SK-N-SH (cell line): ENCODE results near the gene CEP126. TPM values are rescaled to one million over a fixed set of nuclear protein-coding genes. Genes with fewer than 3 reads are reported as not detected.

Experiments
- CTCF ChIA-PET: fragments of 300-600, 350-600 bp; formaldehyde crosslinking; extraction: SDS; loops from one replicate; lab custom pipeline; 2021; lab: Yijun Ruan, JAX
- POLR2A ChIA-PET: fragments of 350-600 bp; sonication (Branson Sonifier 250); formaldehyde crosslinking; extraction: SDS; loops from one replicate; lab custom pipeline; 2020; ENCODE audit warnings: antibody characterized with exemption, inconsistent platforms; lab: Yijun Ruan, JAX
- DNase-seq: peaks from one replicate; pipeline ENCODE4 v3.0.0; 2012
- H2AFZ ChIP-seq: fragments of 200-600 bp; sonication (generic); 2 replicates; pipeline ENCODE4 v1.8.1; 2016; ENCODE audit warnings: antibody characterized with exemption, mild to moderate bottlenecking, low read depth
- H3F3A ChIP-seq: fragments of 200-600 bp; sonication (generic); replicated peaks from 2 replicates; pipeline ENCODE3; 2016; ENCODE audit warnings: antibody characterized with exemption, mild to moderate bottlenecking; ENCODE audit not compliant: insufficient read depth
- H3K27ac ChIP-seq, 2 experiments: fragments of 200-500 bp in 1 of 2; fragments of 200-600 bp in 1 of 2; sonication (Bioruptor generic) in 1 of 2; sonication (generic), shearing (Covaris generic) in 1 of 2; 2 replicates each; pipeline versions ENCODE4 v1.5.1 to v1.6.1; 2014 to 2016; ENCODE audit warnings: low read depth in 2 of 2, inconsistent platforms in 1 of 2, low read length in 1 of 2, mild to moderate bottlenecking in 1 of 2, mixed read lengths in 1 of 2
- H3K27me3 ChIP-seq: fragments of 200-600 bp; sonication (generic), shearing (Covaris generic); 2 replicates; pipeline ENCODE4 v1.6.1; 2016; ENCODE audit warnings: mixed run types; ENCODE audit not compliant: insufficient read depth
- H3K36me3 ChIP-seq, 2 experiments: fragments of 200-500 bp in 1 of 2; fragments of 200-600 bp in 1 of 2; sonication (Bioruptor generic) in 1 of 2; sonication (generic) in 1 of 2; replicated peaks in 1 of 2; 2 replicates each; pipeline versions ENCODE3 to v1.5.1; 2014 to 2016; ENCODE audit warnings: low read length in 1 of 2, mild to moderate bottlenecking in 1 of 2; ENCODE audit not compliant: insufficient read depth in 2 of 2, control insufficient read depth in 1 of 2
- H3K4me1 ChIP-seq, 2 experiments: fragments of 200-500 bp in 1 of 2; fragments of 200-600 bp in 1 of 2; sonication (Bioruptor generic) in 1 of 2; sonication (generic), shearing (Covaris generic) in 1 of 2; 2 replicates each; pipeline versions ENCODE4 v1.5.1 to v1.6.1; 2014 to 2016; ENCODE audit warnings: low read depth in 1 of 2, low read length in 1 of 2, mixed run types in 1 of 2; ENCODE audit not compliant: insufficient read depth in 2 of 2, control insufficient read depth in 1 of 2
- H3K4me2 ChIP-seq: fragments of 200-600 bp; sonication (generic), shearing (Covaris generic); 2 replicates; pipeline ENCODE4 v1.6.1; 2017; ENCODE audit warnings: mixed run types
- H3K4me3 ChIP-seq, 2 experiments: fragments of 200-500 bp in 1 of 2; fragments of 200-600 bp in 1 of 2; sonication (Bioruptor generic) in 1 of 2; sonication (generic), shearing (Covaris generic) in 1 of 2; 2 replicates each; pipeline versions ENCODE4 v1.5.1 to v1.8.1; 2014 to 2016; ENCODE audit warnings: low read depth in 2 of 2, inconsistent platforms in 1 of 2, low read length in 1 of 2, mild to moderate bottlenecking in 1 of 2, mixed read lengths in 1 of 2, moderate library complexity in 1 of 2
- H3K79me2 ChIP-seq: fragments of 200-600 bp; sonication (generic); 2 replicates; pipeline ENCODE4 v1.8.1; 2017; ENCODE audit warnings: mild to moderate bottlenecking; ENCODE audit not compliant: insufficient read depth
- H3K9ac ChIP-seq: fragments of 200-600 bp; sonication (generic); 2 replicates; pipeline ENCODE4 v1.6.1; 2017; ENCODE audit warnings: mixed run types
- H3K9me2 ChIP-seq: fragments of 200-600 bp; sonication (generic); 2 replicates; pipeline ENCODE4 v1.6.1; 2017; ENCODE audit warnings: mixed run types
- H3K9me3 ChIP-seq: fragments of 200-600 bp; sonication (generic); 2 replicates; pipeline ENCODE4 v1.6.1; 2017; ENCODE audit warnings: mixed run types, mild to moderate bottlenecking, moderate library complexity
- H4K20me1 ChIP-seq: fragments of 200-600 bp; sonication (generic); 2 replicates; pipeline ENCODE4 v1.6.1; 2017; ENCODE audit warnings: mild to moderate bottlenecking, mixed run types; ENCODE audit not compliant: insufficient read depth
- ELF1 ChIP-seq: IDR thresholded peaks from 2 replicates; pipeline ENCODE4 v1.4.0; 2012
- FOSL2 ChIP-seq: IDR thresholded peaks from 2 replicates; pipeline ENCODE4 v1.4.0; 2012; ENCODE audit warnings: low read depth, mild to moderate bottlenecking, moderate library complexity, borderline replicate concordance
- JUND ChIP-seq: IDR thresholded peaks from 2 replicates; pipeline ENCODE4 v1.4.0; 2012
- MEF2A ChIP-seq: IDR thresholded peaks from 2 replicates; pipeline ENCODE4 v1.4.0; 2012; ENCODE audit warnings: low read depth, borderline replicate concordance
- POLR2AphosphoS5 ChIP-seq: IDR thresholded peaks from 2 replicates; pipeline ENCODE4 v1.6.1; 2012; ENCODE audit warnings: low read depth, low read length
- RAD21 ChIP-seq: IDR thresholded peaks from 2 replicates; pipeline ENCODE4 v1.6.1; 2012; ENCODE audit warnings: mild to moderate bottlenecking, low read length
- RFX5 ChIP-seq: IDR thresholded peaks from 2 replicates; pipeline ENCODE4 v1.6.1; 2012; ENCODE audit warnings: mild to moderate bottlenecking, improper control_type of control experiment, low read length
- SIN3A ChIP-seq: IDR thresholded peaks from 2 replicates; pipeline ENCODE4 v1.6.1; 2012; ENCODE audit warnings: low read depth, mild to moderate bottlenecking, low read length, moderate library complexity, borderline replicate concordance
- TAF1 ChIP-seq: IDR thresholded peaks from 2 replicates; pipeline ENCODE4 v1.6.1; 2012; ENCODE audit warnings: low read depth, mild to moderate bottlenecking, low read length, moderate library complexity, borderline replicate concordance
- whole genome bisulfite sequencing: methylation state at CpG from one replicate; pipeline ENCODE4 v1.1.6; 2017; ENCODE audit warnings: low lambda C conversion rate; 5-methylcytosine and 5-hydroxymethylcytosine counted together
- polyA plus RNA-seq, 3 experiments: library from polyadenylated mRNA; depleted of rRNA; stranded (reverse); fragments of >200 nt; gene quantifications; 2 replicates each; pipeline ENCODE4 v1.2.3, GENCODE V29; 2012
- TF ChIP-seq, protein P1 (sequence below): IDR thresholded peaks from 2 replicates; pipeline ENCODE4 v1.4.0; 2012; ENCODE audit warnings: low read depth
- TF ChIP-seq, protein P2 (sequence below): fragments of 150-350 bp; IDR thresholded peaks from 2 replicates; pipeline ENCODE4 v1.6.1; 2017; ENCODE audit warnings: antibody characterized with exemption, low read length, low read depth, borderline replicate concordance
- TF ChIP-seq, protein P3 (sequence below): IDR thresholded peaks from 2 replicates; pipeline ENCODE4 v1.4.0; 2012; ENCODE audit warnings: low read depth, borderline replicate concordance
- TF ChIP-seq, protein P4 (sequence below): IDR thresholded peaks from 2 replicates; pipeline ENCODE4 v1.4.0; 2012; ENCODE audit warnings: low read depth, borderline replicate concordance

CEP126 gene
- polyA plus RNA-seq, 1 of the 3 experiments (the other 2 are of a cell fraction), result 1.4 TPM

DNA sequence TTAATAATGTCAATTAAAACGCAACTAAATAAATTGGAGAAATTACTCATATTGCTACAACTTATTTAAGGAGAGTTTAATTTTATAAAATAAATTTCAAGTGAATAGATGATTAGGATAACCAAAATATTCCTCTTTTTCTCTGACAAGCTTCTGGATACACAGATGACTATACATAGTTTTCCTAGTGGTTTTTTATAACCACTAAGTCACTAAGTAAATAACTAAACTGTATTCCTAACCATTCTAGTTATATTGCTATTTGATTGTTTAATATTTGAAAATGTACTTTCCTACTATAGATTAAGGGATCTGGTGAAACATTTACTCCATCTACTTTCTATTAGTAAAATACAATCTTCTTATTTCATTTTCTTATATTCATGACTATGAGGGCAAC lies 6.2 kb downstream of the CEP126 start:
- Histone ChIP-seq H3K9me3 (no peaks in the 10 kb centered on the region), H3K36me3 (no peaks in the 10 kb centered on the region), H3K27me3 (no peaks in the 10 kb centered on the region), H3K4me3 (no peak overlapping the region), H3K79me2 (no peaks in the 10 kb centered on the region), H3F3A (peaks cover 7% of the 10 kb centered on the region), H3K9me2 (peaks cover 5% of the 10 kb centered on the region; the same call in 1 of the 2 replicates), H4K20me1 (no peaks in the 10 kb centered on the region), H2AFZ (no peak overlapping the region), H3K4me1 (no peaks in the 10 kb centered on the region; a peak in 1 of 4 replicates), H3K9ac (no peak overlapping the region), H3K4me2 (no peak overlapping the region), H3K27ac (no peak overlapping the region)
- POLR2A ChIA-PET, result no interaction called here
- WGBS, result 95% methylated on average over 1 of the region's 1 CpG
- TF ChIP-seq, protein P1, sequence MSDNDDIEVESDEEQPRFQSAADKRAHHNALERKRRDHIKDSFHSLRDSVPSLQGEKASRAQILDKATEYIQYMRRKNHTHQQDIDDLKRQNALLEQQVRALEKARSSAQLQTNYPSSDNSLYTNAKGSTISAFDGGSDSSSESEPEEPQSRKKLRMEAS, result no peak
- TF ChIP-seq POLR2AphosphoS5, result no peak
- TF ChIP-seq, protein P2, sequence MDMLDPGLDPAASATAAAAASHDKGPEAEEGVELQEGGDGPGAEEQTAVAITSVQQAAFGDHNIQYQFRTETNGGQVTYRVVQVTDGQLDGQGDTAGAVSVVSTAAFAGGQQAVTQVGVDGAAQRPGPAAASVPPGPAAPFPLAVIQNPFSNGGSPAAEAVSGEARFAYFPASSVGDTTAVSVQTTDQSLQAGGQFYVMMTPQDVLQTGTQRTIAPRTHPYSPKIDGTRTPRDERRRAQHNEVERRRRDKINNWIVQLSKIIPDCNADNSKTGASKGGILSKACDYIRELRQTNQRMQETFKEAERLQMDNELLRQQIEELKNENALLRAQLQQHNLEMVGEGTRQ, result no peak
- TF ChIP-seq, protein P3, sequence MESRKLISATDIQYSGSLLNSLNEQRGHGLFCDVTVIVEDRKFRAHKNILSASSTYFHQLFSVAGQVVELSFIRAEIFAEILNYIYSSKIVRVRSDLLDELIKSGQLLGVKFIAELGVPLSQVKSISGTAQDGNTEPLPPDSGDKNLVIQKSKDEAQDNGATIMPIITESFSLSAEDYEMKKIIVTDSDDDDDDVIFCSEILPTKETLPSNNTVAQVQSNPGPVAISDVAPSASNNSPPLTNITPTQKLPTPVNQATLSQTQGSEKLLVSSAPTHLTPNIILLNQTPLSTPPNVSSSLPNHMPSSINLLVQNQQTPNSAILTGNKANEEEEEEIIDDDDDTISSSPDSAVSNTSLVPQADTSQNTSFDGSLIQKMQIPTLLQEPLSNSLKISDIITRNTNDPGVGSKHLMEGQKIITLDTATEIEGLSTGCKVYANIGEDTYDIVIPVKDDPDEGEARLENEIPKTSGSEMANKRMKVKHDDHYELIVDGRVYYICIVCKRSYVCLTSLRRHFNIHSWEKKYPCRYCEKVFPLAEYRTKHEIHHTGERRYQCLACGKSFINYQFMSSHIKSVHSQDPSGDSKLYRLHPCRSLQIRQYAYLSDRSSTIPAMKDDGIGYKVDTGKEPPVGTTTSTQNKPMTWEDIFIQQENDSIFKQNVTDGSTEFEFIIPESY, result no peak
- no peak for TF ChIP-seq ELF1
- CTCF ChIA-PET, result no interaction called here
- DNase-seq, result no peak

DNA sequence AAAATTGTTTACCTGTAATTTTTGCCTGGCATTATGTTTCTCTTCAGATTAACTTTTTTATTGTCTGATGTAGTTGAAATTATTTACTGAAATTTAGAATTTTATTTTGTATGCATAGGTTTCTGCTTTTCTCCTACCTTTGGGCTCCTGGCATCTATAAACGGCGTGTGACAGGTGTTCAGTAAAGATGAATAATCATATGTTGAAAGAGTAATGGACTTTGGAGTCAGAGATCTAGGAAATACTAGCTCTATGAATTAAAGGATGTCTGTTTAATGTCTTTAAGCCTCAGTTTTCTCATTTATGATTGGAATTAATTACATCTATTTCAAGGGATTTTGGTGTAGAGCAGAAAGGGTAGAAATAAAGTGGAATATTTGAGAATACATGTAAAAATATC lies 8.7 kb downstream of the CEP126 start:
- no peaks in the 10 kb centered on the region for H3K9me3 ChIP-seq
- no peak overlapping the region for H3K4me3 ChIP-seq
- H3K4me1 ChIP-seq, result no peaks in the 10 kb centered on the region
- no peak overlapping the region for H2AFZ ChIP-seq
- ChIA-PET POLR2A (no interaction called here), CTCF (interaction anchor here (1.4 kb wide), 1 partner anchor 11 kb away, joined by 3 read pairs; no protein-coding TSS in a partner anchor)
- no peak overlapping the region for H3K9ac ChIP-seq
- TF ChIP-seq SIN3A (no peak), RFX5 (no peak), TAF1 (no peak), FOSL2 (no peak), MEF2A (no peak), RAD21 (no peak), JUND (no peak)
- TF ChIP-seq, protein P4, sequence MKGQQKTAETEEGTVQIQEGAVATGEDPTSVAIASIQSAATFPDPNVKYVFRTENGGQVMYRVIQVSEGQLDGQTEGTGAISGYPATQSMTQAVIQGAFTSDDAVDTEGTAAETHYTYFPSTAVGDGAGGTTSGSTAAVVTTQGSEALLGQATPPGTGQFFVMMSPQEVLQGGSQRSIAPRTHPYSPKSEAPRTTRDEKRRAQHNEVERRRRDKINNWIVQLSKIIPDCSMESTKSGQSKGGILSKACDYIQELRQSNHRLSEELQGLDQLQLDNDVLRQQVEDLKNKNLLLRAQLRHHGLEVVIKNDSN, result no peak
- TF ChIP-seq, protein P3, result no peak
- H4K20me1 ChIP-seq, result no peaks in the 10 kb centered on the region
- peaks cover 5% of the 10 kb centered on the region; the same call in 1 of the 2 replicates for H3K9me2 ChIP-seq
- H3K27me3 ChIP-seq, result no peaks in the 10 kb centered on the region
- WGBS, result 98% methylated on average over 2 of the region's 2 CpGs
- no peaks in the 10 kb centered on the region for H3K36me3 ChIP-seq
- no peak overlapping the region for H3K4me2 ChIP-seq
- DNase-seq, result no peak
- H3K79me2 ChIP-seq, result no peaks in the 10 kb centered on the region
- H3F3A ChIP-seq, result no peaks in the 10 kb centered on the region
- H3K27ac ChIP-seq, result no peak overlapping the region
